Stimulated activated CD4-positive, alpha-beta T cell treated with anti-CD3 and anti-CD28 coated beads, Interleukin-15, amount 100 ng/mL, for 24 hours (primary cell): ENCODE data around the gene TAF10.

Experiments used
- DNase-seq: peaks from one replicate; pipeline ENCODE4 v3.0.0-alpha.2; 2020

TAF10 gene

DNA sequence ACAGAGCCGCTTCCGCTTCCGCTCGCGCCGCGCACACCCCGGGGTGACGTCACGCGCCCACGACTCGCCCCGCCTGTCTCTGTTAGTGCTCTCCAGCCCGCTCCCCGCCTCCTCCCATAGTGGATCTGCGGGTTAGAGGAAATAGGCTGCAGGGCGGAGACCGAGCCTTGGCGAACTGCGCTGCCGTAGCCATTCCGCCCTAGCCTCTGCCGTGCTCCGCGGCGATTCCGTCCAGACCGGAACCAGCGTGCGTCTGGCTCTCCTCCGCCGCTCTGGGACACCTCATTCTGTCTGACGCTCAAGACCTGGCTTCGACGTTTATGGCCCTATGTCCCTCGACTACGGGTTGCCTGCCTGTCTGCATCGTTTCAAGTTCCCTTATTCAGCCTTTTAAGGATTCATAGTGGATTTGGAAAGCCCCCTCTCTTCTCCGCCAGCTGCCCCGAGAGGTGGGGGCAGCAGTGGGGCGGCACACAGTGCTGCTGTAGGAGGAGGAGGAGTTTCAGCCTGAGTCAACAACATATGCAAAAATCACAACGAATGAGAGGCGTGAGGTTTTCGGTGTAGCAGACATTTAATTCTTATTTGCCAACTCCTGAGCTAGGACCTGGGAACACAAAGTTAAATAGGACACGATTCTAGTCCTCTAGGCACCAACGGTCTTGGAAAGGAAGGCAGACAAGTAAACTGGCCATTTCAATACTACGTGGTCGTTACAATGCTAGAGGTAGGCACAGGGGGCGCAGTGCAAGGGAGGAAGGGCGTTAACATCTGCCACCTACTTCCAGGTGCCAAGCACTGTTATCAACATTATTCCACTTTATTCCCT lies at the start of gene TAF10:
Gene TAF10 (minus strand): TSS at position 4 of the 829 bp plus-strand sequence. CDS start 27 bp downstream, outside the sequence.
- peak; percentile 98 for DNase-seq

GRCh38 chr11:6660712-6661111 lies 48.7 kb upstream of the TAF10 start:
- no peak for DNase-seq

DNA sequence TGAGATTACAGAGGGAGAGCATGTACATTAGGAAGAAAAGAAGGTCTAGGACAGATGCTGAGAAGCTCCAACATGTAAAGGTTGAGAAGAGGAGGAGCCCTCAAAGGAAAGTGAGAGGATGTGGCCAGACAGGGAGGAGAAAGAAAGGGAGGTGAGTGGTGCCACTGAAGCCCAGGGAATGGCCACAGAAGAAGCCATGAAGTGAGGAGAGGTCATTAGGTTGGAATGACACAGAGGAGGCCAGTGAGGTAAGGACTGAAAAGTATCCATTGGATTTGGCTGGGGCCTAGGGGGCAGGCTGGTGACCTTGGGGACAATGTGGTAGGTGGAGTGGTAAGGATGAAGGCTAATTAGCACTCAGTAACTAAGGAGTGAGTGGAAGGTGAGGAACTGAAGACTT lies 46.6 kb upstream of the TAF10 start:
- DNase-seq, result no peak

DNA sequence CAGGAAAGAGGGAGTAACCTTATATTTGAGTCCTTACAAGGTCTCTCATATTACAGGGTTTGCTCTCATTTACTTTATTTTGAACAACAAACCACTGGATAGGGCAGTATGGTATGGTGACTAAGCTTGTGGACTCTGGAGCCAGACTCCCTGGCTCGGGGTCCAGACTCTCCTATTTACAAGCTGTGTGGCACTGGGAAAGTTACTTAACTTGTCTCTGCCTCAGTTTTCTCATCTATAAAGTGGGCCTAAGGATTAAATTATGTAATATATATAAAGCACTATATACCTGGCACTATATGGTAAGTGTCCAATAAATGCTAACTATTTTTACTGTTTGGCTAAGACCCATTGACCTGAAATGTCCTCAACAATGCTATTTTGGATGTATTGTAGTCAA lies 45.3 kb upstream of the TAF10 start:
- DNase-seq, result no peak

GRCh38 chr11:6656936-6657335 lies 44.9 kb upstream of the TAF10 start:
- DNase-seq, result no peak

DNA sequence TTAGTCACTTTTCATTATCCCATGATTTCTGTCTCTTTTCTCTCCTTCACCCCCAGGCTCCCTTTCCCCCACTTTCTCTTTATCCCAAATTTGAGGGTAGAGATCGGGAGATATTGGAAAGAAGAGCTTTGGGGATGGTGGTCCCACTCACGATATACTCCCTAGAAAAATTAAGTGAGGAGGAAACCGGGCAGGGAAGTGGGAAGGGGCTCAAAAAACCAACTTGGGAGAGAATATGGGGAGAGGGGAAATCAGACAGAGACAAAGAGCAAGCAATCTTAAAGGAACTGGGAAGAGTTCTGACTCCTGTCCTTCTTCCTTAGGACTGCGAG lies 44.5 kb upstream of the TAF10 start:
- no peak for DNase-seq

DNA sequence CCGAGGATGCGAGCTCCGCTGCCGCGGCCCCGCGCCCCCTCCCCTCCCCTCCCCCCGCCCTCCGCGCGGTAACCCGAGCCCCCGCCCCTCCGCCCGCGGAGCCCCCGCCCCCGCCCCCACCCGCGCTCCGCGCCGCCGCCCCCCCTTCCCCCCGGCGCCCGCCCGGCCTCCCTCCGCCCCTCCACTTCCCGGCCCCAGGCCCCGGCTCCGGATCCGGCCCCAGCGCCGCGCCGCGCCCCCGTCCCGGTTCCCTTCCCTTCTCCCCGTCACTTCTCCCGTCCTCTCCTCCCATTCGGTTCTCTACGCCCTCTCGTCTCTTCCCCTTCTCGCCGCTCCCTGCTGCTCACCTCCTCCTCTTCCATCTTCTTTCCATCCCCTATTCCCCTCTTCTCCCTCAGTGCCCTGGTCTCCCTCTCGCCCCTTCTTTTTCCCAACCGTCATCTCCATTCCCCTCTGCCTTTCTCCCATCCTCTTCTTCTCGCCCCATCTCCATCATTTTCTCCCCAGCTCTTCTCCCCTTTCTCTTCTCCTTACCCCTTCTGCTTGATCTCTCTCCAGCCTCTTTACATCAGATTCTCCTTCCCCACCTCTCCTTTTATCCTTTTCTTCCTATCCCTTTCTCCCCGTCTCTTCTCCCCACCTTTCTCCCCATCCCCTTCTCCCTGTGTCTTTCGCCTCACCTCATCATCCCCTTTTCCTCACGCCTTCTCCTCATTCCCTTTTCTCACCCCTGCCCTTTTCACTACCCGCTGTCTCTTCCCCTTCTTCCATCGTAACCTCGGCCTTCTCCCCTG lies 44.0 kb upstream of the TAF10 start, which contains the start of gene DCHS1:
Gene DCHS1 (minus strand): TSS at position 20 of the 794 bp plus-strand sequence. CDS start 14,196 bp downstream, outside the sequence.
- no peak for DNase-seq

DNA sequence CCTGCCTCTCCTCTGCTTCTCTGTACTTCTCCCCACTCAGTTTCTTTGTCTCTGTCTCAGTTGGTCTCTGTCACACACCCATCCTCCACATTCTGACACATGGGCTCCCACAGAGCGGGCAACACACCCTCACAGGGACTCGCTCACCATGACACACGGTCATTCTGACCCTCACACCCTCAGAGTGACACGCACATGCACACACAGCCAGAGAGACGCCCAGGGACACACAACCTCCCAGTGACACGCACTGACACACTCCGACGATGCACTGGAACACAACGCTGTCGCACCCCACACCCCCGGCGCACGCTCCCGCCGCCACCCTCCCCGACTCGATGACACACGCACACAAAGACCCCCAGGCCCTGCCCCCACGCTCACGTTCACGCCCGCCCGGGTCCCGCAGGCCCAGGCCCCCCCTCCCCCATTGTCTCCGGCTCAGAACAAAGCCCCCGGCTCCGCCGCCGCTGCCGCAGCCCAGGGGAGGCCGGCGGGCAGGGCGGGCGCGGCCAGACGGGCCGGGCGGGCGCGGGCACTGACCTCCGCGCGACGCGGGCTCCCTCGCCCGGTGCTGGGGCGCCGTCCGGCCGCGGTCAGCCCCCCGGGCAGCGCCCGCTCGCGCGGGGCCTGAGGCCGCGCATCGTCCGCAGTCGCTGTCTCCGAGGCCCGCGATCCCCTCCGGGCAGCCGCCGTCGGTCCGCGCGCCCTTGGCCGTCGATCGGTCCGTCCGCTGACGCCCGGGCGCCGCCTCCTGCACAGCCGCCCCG lies 43.2 kb upstream of the TAF10 start:
- peak; percentile 43 for DNase-seq

DNA sequence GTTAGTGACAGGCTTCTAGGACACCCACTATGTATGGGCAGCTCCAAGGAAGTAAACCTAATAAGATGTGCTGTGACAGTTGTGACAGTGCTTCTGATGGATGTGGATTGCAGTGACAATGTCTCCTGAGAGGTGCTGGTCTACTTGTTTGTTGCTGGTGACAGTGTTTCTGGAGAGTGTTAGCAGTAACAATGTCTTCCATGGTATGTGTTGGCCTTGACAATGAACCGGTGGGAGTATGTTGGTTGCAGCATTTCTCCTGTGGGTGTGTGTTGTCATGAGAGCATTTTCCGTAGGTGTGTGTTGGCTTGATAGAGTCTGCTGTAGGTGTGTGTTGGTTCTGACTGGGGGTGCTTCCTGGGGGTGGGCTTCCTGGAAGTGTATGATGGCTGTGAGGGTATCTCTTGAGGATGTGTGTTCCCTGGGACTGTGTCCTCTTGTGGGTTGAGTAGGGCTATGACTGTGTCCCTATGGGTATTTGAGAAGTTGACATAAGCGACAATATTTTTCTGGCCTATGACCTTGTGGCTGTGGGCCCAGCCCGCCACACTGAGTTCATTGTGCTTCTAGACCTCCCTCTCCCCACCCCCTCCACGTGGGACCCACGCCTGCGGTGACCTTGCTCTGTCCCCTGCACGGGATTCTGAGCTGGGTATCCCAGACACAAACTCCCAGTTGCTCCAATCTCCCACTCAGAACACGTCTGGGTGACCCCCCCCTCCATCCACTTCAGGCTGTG lies 42.4 kb upstream of the TAF10 start:
- DNase-seq, result no peak

DNA sequence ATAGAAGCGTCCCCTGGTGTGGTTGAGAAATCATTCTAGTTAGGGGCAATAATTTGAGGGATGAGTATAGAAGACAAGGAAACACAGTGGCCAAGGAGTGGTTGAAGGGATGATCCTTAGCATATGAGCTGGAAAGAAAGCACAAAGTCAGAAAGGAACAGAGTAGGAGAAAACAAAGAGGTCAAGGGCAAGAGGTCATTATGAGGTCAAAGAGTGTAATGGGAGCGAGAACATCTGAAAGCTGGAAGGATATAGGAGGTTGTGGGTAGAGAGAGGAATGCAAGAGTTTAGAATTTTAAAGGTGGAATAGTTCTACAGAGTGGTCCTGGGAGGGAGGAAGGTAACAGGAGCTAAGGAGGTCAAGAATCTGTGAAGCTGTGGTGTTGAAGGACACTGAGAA lies 41.6 kb upstream of the TAF10 start:
- no peak for DNase-seq

DNA sequence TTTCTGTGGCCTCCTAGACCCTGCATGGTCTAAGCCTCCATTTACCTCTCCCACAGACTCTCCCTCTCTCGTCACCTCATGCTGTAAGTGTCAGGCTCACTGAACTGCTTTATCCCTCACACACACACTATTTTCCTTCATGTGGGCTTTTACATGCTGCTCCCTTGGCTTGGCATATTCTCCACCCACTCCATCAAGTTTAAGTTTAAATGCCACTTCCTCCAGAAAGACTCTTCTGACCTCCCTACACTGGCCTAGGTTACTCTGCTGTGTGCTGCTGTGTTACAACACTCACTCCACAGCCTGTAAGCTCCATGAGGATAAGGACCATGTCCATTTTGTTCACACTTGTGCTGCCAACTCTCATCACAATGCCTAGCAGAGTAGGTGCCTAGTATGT lies 41.1 kb upstream of the TAF10 start:
- DNase-seq, result no peak

DNA sequence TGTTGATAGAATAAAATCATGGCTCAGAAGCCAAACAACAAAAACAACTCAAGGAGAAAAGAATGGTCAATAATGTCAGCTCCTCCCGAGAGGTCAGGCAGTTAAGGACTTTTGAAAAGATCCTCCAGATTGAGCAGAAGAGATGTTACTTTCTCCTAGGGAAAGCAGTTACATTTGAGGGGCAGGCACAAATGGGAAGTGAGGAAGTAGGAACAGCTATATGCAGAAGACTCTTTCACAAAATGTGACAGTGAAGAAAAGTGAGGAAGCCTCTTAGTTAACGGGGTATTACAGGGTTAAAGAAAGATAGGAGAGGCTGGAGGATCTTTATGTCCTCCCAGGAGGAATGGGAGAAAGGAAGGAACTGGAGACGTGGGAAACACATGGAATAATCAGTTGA lies 40.2 kb upstream of the TAF10 start:
- DNase-seq, result no peak

- peak; percentile 55 for DNase-seq
These were observed 39.0 kb upstream of the TAF10 start for GRCh38 chr11:6650980-6651379.

- DNase-seq, result no peak
These were observed 38.1 kb upstream of the TAF10 start for GRCh38 chr11:6650104-6650503.

GRCh38 chr11:6648501-6648900 lies 36.5 kb upstream of the TAF10 start:
- DNase-seq, result no peak

DNA sequence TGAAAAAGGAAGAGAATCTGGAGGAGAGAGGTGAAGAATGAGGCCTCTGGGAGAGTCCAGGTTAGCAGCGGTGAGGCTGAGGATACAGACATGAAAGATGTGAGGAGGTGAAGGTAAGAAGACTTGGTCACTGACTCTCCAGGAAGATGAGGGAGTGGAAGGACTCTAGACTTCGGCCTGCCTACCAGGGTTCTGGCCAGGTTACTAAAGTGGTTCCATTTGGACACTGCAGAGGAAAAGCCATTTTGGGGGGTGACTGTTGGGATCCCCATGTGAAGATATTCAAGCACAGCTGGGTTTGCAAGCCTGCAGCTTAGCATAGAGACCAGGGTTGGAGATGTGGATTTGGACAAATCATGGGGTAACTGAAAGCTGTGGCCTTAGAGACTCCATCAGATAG lies 35.8 kb upstream of the TAF10 start:
- DNase-seq, result no peak

- peak; percentile 45 for DNase-seq
These were observed 35.1 kb upstream of the TAF10 start for GRCh38 chr11:6646918-6647679.

GRCh38 chr11:6646576-6646917 lies 34.5 kb upstream of the TAF10 start:
- peak; percentile 16 for DNase-seq

GRCh38 chr11:6646071-6646470 lies 34.1 kb upstream of the TAF10 start:
- DNase-seq, result no peak

DNA sequence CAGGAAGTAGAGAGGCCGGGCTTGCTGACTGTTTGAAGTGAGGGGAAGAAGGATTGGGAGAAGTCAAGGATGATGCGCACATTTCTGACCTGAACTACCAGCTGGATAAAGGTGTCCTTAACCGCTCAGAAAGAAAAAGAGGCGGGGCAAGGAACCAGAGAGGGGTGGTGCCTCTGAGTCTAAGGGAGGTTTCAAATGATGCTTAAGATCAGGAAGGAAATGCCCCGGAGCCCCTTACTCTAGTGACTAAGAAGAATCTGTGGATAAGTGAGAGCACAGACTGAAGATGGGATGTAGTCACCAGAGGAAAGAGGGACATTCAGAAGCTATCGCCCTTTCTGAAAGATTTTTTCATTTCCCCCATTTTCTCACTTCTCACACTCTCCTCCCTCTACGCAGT lies 30.9 kb upstream of the TAF10 start:
- no peak for DNase-seq

- DNase-seq, result no peak
These were observed 29.1 kb upstream of the TAF10 start for GRCh38 chr11:6640985-6641701.
